Inferior parietal cortex (tissue), 1 donor: ENCODE results near the gene IMPA2.
"Not testable (repeated sequence)": the region's sequence is repeated elsewhere in the genome, so short reads cannot be mapped to it uniquely, and the experiment has no call there.

Experiments used
- DNase-seq: peaks from one replicate; pipeline ENCODE4 v3.0.0-alpha.2; 2016; ENCODE audit errors: extremely low spot score

The IMPA2 gene

DNA sequence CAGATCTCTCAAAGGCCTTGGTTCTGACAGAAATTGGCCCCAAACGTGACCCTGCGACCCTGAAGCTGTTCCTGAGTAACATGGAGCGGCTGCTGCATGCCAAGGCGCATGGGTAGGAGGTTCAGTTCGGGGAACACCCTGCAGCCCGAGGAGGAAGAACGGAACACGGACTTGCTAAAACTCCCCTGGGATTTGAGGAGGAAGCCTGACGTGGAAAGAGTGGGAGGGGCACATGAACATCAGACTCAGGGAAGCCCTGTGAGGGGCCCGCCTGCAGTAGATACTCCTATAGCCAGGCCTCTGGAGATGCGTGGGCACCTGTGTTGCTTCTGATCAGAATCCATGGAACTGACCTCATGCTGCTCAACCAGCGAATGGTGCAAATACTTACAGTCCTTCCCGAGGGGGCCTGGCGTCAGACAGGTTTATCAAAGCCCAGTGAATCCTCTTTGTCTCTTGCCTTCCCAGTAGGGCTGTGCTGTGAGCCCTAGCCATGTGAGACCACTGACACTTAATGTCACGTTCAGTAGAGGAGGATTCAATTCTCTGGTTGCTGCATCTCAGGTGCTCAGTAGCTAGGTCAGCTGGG lies 46.8 kb downstream of the IMPA2 start:
- no peak for DNase-seq

DNA sequence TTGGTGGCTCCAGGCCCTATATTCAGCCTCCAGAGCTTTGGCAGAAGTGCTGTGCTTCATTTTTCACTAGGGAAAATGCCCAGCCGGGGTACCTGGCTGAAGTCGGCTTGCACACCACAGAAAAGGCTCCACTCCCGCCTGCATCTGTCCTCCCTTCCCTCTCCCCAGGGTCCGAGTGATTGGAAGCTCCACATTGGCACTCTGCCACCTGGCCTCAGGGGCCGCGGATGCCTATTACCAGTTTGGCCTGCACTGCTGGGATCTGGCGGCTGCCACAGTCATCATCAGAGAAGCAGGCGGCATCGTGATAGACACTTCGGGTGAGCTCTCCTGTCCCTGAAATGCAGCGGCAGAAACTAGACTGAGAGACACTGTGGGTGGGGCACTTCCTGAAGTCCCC lies 47.4 kb downstream of the IMPA2 start:
- no peak for DNase-seq

DNA sequence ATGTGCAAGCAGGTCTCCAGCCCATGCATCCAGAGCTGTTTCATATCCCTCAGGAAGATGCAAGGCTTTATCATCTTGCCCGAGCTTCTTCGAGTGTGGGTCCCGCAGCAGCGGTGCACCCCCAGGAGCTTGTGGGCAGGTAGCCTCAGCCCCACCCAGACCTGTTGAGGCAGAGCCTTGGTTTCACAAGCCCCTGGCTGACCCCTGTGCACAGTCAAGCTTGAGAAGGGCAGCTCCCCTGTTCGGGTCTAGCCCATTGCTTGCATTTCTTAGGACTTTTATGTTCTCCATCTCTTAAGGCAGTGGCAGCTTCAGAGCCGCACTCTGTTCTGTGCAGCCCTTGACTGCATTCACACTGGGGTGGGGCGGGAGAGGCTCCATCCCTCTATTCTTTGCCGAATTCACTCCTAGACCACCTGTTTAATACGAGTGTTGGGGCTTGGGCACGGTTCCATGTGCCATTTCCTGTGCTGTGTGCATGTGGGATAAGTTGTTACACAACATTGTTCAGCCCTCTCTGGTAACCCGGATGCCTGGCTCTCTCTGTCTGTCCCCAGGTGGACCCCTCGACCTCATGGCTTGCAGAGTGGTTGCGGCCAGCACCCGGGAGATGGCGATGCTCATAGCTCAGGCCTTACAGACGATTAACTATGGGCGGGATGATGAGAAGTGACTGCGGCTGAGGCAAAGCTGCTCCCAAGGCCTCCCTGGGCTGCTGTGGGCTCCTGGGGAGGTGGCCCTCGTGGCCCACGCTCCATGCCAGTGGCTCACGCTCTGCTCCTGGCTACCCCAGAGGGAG lies 48.7 kb downstream of the IMPA2 start:
- DNase-seq = no peak

DNA sequence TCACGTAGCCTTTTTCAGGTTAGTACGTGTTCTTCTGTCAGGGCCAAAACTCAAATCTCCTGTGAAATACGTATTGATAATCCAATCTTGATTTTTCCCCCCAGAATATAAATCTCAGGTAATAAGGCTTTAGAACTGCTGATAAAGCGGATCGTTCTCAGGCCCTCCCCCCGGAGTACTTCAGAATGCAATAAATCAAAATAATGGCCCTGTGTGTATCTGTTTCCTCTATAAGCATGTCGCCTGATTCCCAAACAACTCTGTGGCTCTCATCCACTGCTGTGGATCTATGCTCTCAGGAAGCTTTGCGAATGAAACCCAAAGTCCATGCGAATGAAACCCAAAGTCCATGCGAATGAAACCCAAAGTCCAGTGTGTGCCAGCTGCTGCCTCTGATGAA lies 49.4 kb downstream of the IMPA2 start:
- no peak for DNase-seq

DNA sequence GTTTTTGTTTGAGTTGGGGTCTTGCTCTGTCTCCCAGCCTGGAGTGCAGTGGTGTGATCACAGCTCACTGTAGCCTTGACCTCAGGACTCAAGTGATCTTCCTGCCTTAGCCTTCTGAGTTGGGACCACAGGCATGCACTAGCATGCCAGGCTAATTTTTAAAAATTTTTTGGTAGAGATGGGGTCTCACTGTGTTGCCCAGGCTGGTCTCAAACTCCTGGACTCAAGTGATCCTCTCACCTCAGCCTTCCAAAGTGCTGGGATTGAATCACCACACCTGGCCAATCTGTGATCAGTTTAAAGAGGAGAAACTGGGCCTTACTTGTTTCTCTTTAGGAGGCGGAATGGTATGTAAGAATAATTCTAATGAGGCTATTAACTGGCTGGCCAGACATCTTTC lies 49.9 kb downstream of the IMPA2 start:
- no peak for DNase-seq

DNA sequence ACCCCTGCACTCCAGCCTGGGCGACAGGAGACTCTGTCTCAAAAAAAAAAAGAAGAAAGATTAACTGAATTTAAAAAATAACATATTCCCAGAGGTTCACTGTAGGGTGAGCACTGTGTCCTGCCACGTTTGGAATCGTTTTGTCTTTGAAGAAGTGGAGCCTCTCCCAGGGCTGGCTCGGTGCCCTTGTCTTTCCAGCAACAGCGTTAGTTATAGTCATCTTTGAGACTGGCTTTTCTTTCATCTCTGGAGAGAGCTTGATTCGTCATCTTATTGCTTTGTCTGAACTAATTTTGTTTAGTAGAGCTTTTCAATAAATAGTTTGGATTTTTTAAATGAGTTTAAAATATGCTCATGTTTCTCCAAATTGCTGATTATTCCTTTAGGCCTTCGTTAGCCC lies 50.5 kb downstream of the IMPA2 start:
- no peak for DNase-seq

DNA sequence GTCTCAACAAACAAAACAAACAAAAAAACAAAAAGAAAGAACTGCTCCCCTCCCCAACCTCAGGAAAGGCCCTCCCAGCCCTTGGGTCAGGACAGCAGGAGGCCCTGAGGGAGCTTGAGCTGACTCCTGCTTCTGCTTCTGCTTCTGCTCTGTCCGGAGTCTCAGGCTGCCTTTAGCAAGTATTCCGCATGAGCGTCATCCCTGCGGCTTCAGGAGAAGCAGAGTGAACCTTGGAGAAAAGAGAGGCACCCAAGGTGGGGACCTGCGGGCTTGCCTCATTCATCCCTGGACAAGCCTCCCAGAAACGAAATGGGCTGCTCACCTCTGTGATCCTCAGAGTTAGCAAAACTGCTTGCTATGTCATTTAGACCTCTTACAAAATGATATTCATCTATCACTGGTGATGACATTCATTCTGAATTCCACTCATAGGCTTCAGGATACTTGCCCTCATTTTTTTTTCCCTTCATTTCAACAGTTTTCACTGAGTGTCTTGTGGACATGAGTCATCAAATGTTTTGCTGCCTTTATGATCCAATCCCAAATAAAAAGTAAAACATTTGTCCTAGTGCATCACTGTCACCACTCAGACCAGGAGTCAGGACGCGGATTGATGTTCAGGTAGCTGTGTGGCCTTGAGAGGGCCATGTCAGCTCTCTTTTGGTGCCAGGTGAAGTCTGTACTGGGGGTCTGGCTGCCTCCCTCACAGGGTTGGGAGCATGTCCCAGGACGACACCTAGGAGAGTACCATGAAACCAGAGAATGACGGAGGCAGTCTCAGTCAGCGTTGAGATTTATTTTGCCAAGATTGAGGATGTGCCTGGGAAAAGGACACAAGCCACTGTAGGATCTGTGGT lies 51.7 kb downstream of the IMPA2 start:
- no peak for DNase-seq

DNA sequence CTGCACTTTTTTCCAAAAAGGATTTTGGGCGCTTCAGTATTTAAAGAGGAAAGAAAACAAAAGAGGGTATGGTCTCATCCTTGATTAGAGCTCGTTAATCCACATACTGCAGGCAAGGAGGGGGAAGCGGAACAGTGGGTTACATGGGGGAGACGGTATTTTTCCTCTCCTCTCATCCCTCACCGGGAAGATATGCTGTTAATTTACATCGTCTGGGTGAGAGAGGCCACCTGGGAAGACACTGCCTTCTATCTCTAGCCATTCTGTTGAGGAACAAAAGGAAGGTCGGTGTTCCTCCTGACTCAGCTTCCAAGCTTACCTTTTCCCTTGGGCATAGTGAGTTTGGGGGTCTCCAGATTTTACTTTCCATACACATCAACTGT lies 52.3 kb downstream of the IMPA2 start:
- DNase-seq = no peak

DNA sequence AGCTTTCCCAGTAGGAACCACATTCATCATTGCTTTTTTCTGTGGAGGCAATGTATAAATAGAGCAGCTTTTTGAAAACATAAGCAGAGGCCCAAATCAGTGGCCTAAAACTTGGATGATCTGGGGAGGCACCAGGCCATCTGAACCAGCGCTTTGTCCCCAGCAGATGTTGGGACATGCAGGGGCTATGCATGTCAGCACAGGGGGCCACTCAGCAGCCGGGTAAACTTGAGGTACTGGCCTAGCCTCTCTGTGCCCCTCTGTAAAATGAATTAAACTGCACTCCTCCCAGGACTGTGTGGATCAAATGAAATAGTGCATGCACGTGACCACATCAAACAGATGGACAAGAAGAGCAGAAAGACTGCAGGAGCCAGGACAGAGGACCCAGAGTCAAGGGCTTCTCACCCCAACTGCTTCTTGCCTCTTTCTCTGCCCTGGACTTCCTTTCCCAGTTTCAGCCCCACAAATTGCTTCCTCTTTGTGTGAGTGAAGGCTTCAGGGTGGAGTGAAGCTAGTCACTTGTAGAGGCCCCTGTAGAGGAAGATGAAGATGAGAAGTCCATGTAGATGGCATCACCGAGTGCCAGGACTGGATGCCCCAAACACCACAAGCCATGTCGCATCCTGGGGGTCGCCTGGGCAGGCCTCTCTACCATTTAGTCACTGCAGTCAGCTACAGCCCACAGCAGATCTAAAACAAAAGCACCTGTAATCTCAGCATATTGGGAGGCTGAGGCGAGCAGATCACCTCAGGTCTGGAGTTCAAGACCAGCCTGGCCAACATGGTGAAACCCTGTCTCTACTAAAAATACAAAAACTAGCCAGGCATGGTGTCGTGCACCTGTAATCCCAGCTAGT lies 53.2 kb downstream of the IMPA2 start:
- DNase-seq = no peak

DNA sequence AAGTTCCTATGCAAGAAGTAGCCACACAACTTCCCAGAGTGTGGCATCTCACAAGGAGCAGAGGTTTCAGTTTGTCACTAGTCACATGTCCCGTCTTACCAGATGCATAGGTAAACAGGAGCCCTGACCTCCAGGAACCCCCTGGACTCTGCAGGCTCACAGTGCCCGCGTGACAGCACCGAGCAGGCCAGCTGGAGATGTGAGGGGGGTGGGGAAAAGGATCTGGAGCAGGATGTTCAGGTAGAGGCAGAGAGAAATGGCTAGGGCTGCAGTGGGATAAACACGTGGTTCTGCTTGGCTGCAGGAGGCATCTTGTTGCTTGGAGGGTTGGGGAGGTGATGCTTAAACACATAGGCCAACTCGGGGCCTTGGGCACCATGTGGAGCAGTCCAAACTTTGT lies 54.2 kb downstream of the IMPA2 start:
- DNase-seq = no peak

DNA sequence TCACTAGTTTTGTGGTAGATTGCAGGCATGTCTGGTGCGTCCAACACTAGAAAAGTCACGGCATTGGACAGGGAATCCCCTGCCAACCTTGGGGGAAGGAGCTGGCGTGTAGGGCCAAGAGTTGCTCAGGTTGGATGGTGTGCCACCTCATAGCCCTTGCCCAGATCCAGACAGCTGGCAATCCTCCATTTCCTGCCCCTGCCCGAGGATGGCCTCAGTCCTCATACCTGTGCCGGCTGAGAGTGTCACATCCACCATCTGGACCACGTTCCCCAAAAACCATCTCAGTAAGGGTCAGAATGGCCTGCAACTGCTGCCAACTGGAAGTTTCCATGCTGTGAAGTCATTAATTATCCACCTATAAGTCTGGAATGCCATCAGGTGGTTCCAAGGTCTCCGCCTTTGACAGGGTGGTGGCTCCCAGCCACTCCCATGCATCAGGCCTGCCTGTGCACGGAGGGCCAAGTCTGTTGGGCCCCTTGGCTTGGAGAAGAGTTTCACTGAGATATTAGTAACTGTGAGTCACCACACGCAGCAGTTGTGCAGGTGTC lies 55.0 kb downstream of the IMPA2 start:
- no peak for DNase-seq

DNA sequence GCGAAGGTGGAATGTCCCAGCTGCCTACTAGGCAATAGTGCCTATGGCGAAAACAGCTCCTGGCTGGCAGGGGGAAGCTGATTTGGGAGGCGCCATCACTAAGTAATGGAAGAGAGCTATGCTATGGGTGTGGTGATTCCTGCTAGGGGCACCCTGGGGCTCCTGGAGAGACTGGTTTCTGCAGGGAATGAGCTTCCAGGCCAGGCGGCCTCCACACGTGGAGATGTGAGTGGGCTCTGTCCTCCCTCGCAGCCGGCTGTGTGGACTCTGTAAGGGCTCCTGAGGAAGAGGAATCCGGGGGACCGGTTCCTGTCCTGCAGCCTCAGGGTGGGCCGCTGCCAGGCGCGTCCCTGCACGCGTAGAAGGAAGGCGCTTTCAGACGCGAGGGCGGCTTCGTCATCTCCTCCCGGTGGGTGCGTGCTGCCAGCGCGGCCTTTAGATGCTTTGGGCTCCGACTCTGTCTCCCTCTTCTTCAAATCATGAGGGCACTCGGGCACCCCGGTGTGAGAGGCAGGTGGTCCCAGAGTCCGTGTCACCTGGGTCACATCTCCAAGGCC lies 56.9 kb downstream of the IMPA2 start:
- DNase-seq = no peak

DNA sequence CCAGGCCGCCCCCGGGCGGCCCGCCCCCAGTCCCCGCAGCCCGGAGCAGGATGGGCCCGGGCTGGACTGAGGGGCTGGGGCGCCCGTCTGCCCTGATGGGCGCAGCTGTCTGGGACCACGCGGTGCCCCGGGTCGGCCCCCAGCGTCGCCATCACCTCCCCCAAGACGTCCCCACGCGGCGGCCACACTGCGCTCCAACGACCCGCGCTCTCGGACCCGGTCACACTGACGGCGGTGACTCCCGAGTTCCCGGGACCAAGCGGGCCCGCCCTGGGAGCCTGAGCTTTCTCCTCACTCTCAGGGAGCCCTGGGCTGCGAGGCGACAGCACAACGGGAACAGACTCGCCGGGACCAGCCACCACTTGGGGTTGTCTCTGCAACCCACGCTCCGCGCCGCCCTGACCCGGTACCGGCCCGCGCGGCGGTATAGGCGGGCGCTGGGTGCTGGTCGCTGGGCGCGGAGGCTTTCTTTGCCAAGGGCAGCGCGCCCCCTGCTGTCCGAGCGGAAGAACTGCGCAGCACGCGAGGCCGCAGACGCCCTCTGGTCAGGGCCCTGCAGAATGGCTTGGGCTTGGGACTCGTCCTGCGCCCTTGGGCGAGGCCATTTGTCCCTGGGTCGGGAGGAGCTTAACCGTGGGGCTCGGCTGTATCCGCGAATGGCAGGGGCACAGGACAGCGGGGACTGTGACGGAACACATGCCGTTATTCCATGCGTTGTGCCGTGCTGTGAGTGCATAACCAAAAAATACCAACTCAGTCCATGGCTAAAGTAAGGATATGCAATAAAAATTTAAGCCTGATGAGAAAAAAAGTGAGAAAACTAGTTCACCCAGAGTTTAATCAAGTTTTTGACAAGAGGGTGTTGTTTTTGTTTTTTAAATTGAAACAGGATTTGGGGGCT lies 57.6 kb downstream of the IMPA2 start:
- peak; percentile 74 for DNase-seq

DNA sequence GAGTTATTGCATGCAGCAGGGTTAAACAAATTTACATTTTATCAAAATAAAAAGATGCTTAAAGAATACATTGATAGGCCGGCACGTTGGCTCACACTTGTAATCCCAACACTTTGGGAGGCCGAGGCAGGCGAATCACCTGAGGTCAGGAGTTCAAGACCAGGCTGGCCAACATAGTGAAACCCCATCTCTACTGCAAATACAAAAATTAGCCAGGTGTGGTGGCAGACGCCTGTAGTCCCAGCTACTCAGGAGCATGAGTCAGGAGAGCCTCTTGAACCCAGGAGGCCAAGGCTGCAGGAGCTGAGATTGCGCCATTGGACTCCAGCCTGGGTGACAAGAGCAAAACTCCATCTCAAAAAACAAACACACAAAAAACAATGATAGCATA lies 58.2 kb downstream of the IMPA2 start:
- not testable (repeated sequence) for DNase-seq

DNA sequence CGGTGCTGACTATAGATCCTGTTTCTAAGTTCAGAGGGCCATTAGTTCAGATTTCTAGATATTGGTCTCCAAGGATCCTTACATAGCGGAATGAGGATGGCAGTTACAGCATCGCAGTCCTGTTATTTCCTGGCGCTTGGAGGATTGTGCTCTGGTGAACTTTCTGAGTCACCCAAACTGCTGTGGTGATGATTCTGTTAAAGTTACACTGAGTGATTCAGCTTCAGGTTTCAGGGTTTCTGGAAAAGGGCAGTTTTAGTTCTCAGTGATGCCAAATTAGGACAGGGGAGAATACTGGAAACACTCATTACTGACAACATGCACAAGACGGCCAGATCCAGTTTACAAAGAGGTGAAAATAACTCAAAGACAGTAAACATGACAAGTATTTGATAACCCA lies 60.3 kb downstream of the IMPA2 start:
- no peak for DNase-seq

DNA sequence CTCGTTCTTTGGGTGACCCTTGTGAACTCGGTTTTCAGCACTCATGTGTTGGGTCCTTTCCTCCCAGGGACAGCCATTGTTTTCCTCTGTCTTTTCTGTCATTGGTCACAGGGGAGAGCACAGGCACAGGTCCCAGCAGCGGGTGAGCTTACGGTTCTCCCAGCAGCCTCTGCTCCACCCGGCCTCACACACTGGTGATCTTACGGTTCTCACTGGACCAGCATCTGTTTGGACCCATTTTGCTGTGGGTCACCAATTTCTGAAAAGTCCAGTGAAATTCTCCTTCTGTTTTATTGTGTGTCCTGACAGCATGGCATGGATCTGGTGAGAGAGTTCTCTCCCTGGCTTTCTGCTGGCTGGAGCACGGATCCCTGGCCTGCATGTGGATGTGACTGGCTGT lies 62.5 kb downstream of the IMPA2 start:
- no peak for DNase-seq

DNA sequence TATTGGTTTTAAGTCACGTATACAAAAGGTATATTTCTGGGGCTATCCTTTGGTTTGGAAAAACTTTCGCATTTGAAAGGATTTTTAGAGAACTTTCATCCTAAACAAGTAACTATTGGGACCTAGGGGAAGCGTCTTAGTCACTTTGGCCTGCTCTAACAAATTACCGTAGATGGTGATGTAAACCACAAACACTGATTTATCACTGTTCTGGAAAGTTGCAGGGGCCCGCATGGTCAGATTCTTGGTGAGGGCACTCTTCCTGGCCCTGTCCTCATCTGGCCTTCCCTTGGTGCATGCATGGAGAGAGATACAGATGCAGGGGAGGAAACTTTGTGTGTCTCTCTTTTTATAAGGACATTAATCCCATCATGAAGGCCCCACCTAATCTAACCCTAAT lies 63.3 kb downstream of the IMPA2 start:
- DNase-seq = no peak

DNA sequence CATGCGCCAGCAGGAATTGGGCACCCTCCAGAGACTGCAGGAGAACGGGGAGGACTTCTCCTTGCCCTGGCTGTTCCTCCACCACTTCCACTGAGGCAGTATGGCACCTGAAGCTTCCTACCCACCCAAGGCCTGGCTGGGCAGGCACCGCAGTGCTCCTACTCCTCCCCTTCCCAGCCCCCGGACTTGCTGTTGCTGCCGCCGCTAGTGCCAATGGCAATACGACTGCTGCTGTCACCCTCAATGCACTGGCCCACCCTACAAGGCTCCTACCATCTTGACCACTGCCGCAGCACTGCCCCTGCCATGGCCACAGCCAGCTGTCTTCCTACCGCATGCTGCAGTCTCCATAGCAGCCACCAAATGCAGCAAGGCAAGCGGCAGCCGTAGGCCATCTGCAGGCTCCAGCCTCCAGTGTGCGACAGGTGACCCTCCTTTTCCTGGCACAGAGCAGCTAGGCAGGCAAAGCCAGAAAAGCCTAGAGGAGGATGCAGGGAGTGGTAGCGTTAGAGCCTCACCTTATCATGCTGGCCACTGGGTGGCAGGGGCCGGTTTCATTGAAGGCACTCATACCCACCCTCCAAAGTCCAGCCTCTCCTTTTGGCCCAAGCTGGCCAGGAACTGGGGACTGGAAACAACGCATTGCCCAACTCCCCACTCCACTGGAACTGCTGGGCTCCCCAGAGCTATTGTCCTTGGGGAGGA lies 64.9 kb downstream of the IMPA2 start:
- no peak for DNase-seq

DNA sequence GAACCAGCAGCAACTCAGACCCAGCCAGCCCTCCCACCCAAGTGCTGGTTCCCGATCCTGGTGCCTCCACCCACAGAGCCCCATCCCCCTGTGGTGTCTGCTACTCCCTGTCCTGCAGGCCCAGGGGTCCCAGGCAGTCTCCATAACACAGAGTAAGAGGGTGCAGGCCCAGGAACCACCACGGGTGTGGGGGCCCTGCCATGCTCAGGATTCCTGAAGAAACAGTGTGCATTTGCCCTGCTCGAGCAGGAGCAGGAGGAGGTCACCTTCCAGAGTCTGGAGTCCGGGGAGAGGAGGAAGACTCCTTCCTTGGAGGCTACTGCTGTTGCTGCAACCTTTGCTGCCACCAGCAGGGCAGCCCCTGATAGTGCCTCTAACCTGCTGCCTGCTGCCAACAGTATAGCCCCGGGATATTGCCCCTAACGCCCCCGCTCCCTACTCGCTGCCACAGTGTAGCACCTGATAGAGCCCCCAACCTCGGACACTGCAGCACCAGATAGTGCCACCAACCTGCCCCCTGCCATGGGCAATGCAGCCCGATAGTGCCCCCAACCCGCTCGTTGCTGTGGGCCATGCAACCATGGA lies 65.5 kb downstream of the IMPA2 start:
- no peak for DNase-seq
